AG10803 (cell line): Measurements from ENCODE around the gene PXK.

Experiments used
- DNase-seq: peaks from one replicate; pipeline ENCODE4 v3.0.0; 2010; ENCODE audit warnings: low read depth
- H3K4me3 ChIP-seq: 2 replicates; pipeline ENCODE4 v1.5.1; 2011; ENCODE audit warnings: mild to moderate bottlenecking, low read length, control low read depth
- TF ChIP-seq, protein P1 (sequence below): conservative IDR thresholded peaks from 2 replicates; pipeline ENCODE4 v1.5.1; 2011; ENCODE audit warnings: mild to moderate bottlenecking, low read length, control low read depth, inconsistent platforms

PXK gene

DNA sequence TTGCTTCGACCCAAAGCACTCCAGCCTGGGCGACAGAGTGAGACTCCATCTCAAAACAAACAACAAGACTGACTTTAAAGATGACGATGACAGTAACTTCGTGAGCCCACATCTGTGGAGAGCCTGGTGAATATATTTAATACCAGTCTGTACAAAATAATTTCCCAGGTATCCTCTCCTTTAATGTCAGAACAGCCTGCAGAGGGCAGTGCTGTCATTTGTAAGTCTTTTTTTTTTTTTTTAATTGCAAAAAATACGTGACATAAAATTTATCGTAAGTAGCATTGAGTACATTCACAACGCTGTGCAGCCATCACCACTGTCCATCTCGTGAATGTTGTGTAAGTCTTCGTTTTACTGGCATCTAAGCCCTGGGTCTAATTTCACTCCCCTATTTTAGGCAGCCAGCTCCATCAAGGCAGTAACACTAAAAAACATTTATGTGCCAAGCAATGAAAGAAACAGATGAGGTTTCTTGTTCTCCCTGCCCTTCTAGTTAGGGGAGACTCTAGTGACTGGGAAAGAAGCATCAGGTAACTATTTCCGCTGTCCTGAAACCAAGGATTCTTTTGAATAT, 25.0 kb upstream of the PXK start:
- DNase-seq, result peak; percentile 78
- H3K4me3 ChIP-seq, result peak overlapping the region; percentile 68

DNA sequence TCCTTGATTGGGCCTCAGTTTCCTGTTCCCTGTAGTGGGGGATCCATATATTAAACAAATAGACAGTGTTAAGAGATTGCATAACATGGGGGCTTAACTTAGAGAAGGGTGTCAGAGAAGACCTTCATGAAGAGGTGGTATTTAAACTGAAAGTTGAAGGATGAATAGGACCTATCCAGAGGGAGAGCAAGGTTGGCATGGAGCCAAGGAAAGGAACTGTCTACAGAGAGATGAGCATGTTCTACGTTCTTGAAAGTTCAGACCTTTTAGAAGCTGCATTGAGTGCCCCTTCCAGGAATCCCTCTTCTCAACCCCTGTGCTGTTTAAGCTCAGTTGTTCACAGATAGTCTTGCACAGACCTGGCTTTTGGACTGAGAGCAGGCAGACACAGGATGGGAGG, 24.0 kb upstream of the PXK start:
- no peak for DNase-seq
- H3K4me3 ChIP-seq, result no peak overlapping the region
- TF ChIP-seq, protein P1, sequence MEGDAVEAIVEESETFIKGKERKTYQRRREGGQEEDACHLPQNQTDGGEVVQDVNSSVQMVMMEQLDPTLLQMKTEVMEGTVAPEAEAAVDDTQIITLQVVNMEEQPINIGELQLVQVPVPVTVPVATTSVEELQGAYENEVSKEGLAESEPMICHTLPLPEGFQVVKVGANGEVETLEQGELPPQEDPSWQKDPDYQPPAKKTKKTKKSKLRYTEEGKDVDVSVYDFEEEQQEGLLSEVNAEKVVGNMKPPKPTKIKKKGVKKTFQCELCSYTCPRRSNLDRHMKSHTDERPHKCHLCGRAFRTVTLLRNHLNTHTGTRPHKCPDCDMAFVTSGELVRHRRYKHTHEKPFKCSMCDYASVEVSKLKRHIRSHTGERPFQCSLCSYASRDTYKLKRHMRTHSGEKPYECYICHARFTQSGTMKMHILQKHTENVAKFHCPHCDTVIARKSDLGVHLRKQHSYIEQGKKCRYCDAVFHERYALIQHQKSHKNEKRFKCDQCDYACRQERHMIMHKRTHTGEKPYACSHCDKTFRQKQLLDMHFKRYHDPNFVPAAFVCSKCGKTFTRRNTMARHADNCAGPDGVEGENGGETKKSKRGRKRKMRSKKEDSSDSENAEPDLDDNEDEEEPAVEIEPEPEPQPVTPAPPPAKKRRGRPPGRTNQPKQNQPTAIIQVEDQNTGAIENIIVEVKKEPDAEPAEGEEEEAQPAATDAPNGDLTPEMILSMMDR, result no peak

More for the DNA sequence above, 25.0 kb upstream of the PXK start:
- TF ChIP-seq, protein P1, result peak; percentile 59

DNA sequence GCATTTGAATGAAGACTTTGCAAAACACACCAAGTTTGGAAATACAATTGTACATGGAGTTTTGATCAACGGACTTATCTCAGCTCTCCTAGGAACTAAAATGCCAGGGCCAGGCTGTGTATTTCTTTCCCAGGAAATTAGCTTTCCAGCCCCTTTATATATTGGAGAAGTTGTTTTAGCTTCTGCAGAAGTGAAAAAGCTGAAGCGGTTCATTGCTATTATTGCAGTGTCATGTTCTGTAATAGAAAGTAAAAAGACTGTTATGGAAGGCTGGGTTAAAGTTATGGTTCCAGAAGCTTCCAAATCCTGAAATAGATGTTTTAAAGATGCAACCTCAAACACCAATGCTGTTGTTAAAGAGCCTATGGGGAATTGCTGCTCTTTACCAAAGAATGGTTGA, 14.9 kb upstream of the PXK start:
- H3K4me3 ChIP-seq, result no peak overlapping the region
- DNase-seq, result no peak
- TF ChIP-seq, protein P1, result no peak

DNA sequence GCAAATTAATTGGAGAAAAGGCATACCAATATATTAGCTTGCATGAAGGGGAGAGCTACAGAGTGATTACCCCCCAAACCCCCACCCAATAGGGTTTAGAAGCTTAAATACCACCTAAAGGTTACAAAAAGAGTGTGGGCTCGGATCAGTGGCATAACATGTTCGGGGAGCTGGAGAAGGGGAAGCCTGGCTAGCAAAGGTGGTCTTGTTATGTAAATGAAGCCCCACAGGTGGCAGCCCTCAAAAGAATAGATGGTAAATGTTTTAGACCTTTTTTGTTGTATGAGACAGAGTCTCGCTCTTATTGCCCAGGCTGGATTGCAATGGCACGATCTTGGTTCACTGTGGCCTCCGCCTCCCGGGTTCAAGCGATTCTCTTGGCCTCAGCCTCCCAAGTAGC, 10.9 kb upstream of the PXK start:
- TF ChIP-seq, protein P1, result no peak
- H3K4me3 ChIP-seq, result no peak overlapping the region

DNA sequence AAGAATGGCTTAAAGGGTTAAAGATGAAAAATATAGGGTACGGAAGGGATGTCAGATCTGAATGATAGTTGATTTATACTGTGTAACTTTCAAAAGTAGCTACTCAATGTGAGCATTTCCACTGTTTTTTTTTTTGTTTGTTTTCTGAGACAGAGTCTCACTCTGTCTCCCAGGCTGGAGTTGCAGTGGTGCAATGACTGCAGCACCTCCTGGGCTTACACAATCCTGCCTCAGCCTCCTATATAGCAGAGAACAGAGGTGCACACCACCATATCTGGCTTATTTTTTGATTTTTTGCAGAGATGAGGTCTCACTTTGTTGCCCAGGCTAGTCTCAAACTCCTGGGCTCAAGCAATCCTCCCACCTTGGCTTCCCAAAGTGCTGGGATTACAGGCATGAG, 9.9 kb upstream of the PXK start:
- TF ChIP-seq, protein P1, result no peak
- no peak for DNase-seq
- no peak overlapping the region for H3K4me3 ChIP-seq

More for the DNA sequence above, 10.9 kb upstream of the PXK start:
- no peak for DNase-seq

DNA sequence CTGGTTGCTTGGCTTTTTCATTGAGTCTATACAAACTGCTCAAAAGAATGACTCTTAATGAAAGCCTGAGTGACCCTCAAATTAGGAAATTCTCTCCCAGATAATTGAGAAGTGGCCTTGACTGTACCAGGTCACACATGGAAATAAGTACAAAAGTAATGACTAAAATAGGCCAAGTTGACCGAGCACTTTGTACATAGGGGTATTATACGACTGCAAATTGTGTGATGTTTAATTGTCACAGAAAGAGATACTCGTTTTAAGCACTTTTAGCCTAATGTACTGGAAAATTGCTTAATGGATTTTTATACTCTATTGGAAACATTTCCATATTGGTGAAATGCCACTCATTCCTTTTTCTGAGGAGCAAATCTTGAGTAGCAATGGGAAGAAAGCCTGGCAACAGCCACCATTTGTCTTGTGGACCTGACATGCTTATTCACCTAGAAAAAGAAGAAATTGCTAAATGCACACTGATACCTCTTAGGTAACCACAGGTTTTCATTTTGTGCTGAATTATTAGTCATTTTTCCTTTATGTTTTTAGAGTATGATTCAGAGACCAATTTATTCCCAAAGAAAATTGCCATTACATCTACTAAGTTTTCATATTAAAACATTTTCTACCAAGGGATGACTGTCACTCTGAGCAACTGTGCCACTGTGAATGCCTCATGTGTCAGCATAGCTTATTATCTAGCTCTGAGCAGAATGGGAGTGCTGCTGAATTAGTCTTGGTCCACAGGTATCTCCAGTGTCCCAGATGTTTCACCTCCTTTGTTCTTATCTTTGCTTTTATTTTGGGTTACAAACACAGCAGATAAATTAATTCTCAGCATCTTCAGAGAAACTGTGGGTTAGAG, 8.9 kb upstream of the PXK start:
- TF ChIP-seq, protein P1, result no peak
- no peak for DNase-seq
- H3K4me3 ChIP-seq, result no peak overlapping the region
